H1 (cell line): ENCODE measurements around the gene FAM83G. TPM values are rescaled to one million over a fixed set of nuclear protein-coding genes. Genes with fewer than 3 reads are reported as not detected.

Source experiments
- CTCF ChIA-PET: fragments of 300-600 bp; sonication (Branson Sonifier 250); formaldehyde crosslinking; loops from one replicate; lab custom pipeline; 2021; ENCODE audit not compliant: partially characterized antibody; lab: Charles Lee
- POLR2A ChIA-PET: fragments of 300-600 bp; sonication (Branson Sonifier 250); formaldehyde crosslinking; loops from one replicate; lab custom pipeline; 2021; ENCODE audit warnings: inconsistent platforms; ENCODE audit not compliant: partially characterized antibody; lab: Charles Lee
- DNase-seq, 2 experiments: peaks; one replicate each; pipeline versions ENCODE4 v3.0.0 to v3.0.0-alpha.2; 2010 to 2022; ENCODE audit warnings: low spot score in 2 of 2, low read depth in 1 of 2, mixed read lengths in 1 of 2
- FAIRE-seq: peaks from 2 replicates; lab custom pipeline; 2011; peaks lifted over from hg19 to GRCh38; lab: Jason Lieb, UNC
- H2AFZ ChIP-seq: 2 replicates; pipeline ENCODE4 v1.8.1; 2012; ENCODE audit warnings: low read length, inconsistent platforms
- H2AK5ac ChIP-seq: 2 replicates; pipeline ENCODE4 v1.6.1; 2013; ENCODE audit warnings: low read depth, low read length
- H2BK120ac ChIP-seq: replicated peaks from 2 replicates; pipeline ENCODE3; 2013; ENCODE audit warnings: low read depth, low read length, inconsistent platforms
- H2BK12ac ChIP-seq: 2 replicates; pipeline ENCODE4 v1.6.1; 2013; ENCODE audit warnings: low read depth, low read length
- H2BK15ac ChIP-seq: 2 replicates; pipeline ENCODE4 v1.6.1; 2013; ENCODE audit warnings: low read length
- H2BK20ac ChIP-seq: 2 replicates; pipeline ENCODE4 v1.6.1; 2013; ENCODE audit warnings: low read length
- H2BK5ac ChIP-seq: 2 replicates; pipeline ENCODE4 v1.6.1; 2013; ENCODE audit warnings: low read depth, low read length
- H3K14ac ChIP-seq: 2 replicates; pipeline ENCODE4 v1.6.1; 2013; ENCODE audit warnings: inconsistent platforms; ENCODE audit not compliant: insufficient read length
- H3K18ac ChIP-seq: 2 replicates; pipeline ENCODE4 v1.6.1; 2013; ENCODE audit warnings: low read length; ENCODE audit errors: extremely low read depth
- H3K23ac ChIP-seq: 2 replicates; pipeline ENCODE4 v1.6.1; 2013; ENCODE audit warnings: inconsistent platforms; ENCODE audit not compliant: insufficient read length
- H3K23me2 ChIP-seq: 2 replicates; pipeline ENCODE4 v1.6.1; 2013; ENCODE audit warnings: low read depth, low read length
- H3K27ac ChIP-seq: 2 replicates; pipeline ENCODE4 v1.6.1; 2011; ENCODE audit warnings: low read depth, low read length, inconsistent platforms
- H3K27me3 ChIP-seq, 4 experiments: replicated peaks in 1 of 4; 1 replicate in 1 of 4; 2 replicates in 3 of 4; pipeline versions ENCODE4 v1.6.1 to v1.8.1; 2011 to 2013; ENCODE audit warnings: low read length in 3 of 4, mild to moderate bottlenecking in 3 of 4, inconsistent platforms in 2 of 4, mixed read lengths in 2 of 4, moderate library complexity in 1 of 4; ENCODE audit not compliant: control insufficient read depth in 3 of 4, insufficient read depth in 3 of 4; ENCODE audit errors: extremely low read depth in 1 of 4
- H3K36me3 ChIP-seq, 4 experiments: 2 replicates each; pipeline versions ENCODE4 v1.6.1 to v1.8.1; 2011 to 2013; ENCODE audit warnings: mild to moderate bottlenecking in 4 of 4, low read length in 3 of 4, moderate library complexity in 2 of 4, control low read depth in 1 of 4, inconsistent platforms in 1 of 4; ENCODE audit not compliant: insufficient read depth in 4 of 4, control insufficient read depth in 2 of 4
- H3K4ac ChIP-seq: replicated peaks from 2 replicates; pipeline ENCODE3; 2013; ENCODE audit warnings: low read length, low read depth, mixed read lengths, inconsistent platforms; ENCODE audit not compliant: insufficient read length
- H3K4me1 ChIP-seq, 4 experiments: replicated peaks in 1 of 4; 1 replicate in 1 of 4; 2 replicates in 3 of 4; pipeline versions ENCODE4 v1.6.1 to v1.8.1; 2011 to 2013; ENCODE audit warnings: low read length in 3 of 4, inconsistent platforms in 2 of 4, mixed read lengths in 1 of 4; ENCODE audit not compliant: insufficient read depth in 4 of 4, control insufficient read depth in 3 of 4
- H3K4me2 ChIP-seq, 2 experiments: 2 replicates each; pipeline versions ENCODE4 v1.6.1 to v1.8.1; 2011 to 2013; ENCODE audit warnings: low read depth in 2 of 2, low read length in 2 of 2, control low read depth in 1 of 2, inconsistent platforms in 1 of 2, mild to moderate bottlenecking in 1 of 2; ENCODE audit not compliant: insufficient read depth in 1 of 2
- H3K4me3 ChIP-seq, 4 experiments: fragments of 200-600, 300-600 bp in 1 of 4; sonication (generic), shearing (Covaris generic), sonication (Bioruptor Twin) in 1 of 4; 2 replicates each; pipeline versions ENCODE4 v1.5.1 to v1.8.1; 2011 to 2016; ENCODE audit warnings: low read length in 4 of 4, low read depth in 3 of 4, control low read depth in 2 of 4, inconsistent platforms in 2 of 4, mild to moderate bottlenecking in 2 of 4, mixed read lengths in 1 of 4, moderate library complexity in 1 of 4; ENCODE audit not compliant: insufficient read depth in 2 of 4; ENCODE audit errors: extremely low read depth in 1 of 4
- H3K56ac ChIP-seq: replicated peaks from 2 replicates; pipeline ENCODE3; 2013; ENCODE audit warnings: low read depth, mild to moderate bottlenecking, mixed read lengths, low read length, inconsistent platforms; ENCODE audit not compliant: insufficient read length
- H3K79me1 ChIP-seq: 2 replicates; pipeline ENCODE4 v1.6.1; 2013; ENCODE audit warnings: low read depth, low read length, control low read depth
- H3K79me2 ChIP-seq, 2 experiments: 2 replicates each; pipeline versions ENCODE4 v1.6.1 to v1.8.1; 2012 to 2013; ENCODE audit warnings: low read length in 2 of 2, mild to moderate bottlenecking in 2 of 2, inconsistent platforms in 1 of 2; ENCODE audit not compliant: insufficient read depth in 2 of 2, control insufficient read depth in 1 of 2
- H3K9ac ChIP-seq, 4 experiments: replicated peaks in 1 of 4; 1 replicate in 1 of 4; 2 replicates in 3 of 4; pipeline versions ENCODE4 v1.6.1 to v1.8.1; 2011 to 2013; ENCODE audit warnings: low read depth in 3 of 4, low read length in 3 of 4, control low read depth in 2 of 4, mild to moderate bottlenecking in 2 of 4, moderate library complexity in 2 of 4, inconsistent platforms in 1 of 4; ENCODE audit errors: extremely low read depth in 1 of 4
- H3K9me3 ChIP-seq, 2 experiments: 2 replicates each; pipeline versions ENCODE4 v1.6.1 to v1.8.1; 2012 to 2013; ENCODE audit warnings: mild to moderate bottlenecking in 2 of 2, moderate library complexity in 2 of 2, control low read depth in 1 of 2, inconsistent platforms in 1 of 2, low read depth in 1 of 2, low read length in 1 of 2, mixed read lengths in 1 of 2; ENCODE audit not compliant: insufficient read depth in 2 of 2
- H4K20me1 ChIP-seq, 2 experiments: replicated peaks in 1 of 2; 2 replicates each; pipeline versions ENCODE3 to v1.8.1; 2011 to 2013; ENCODE audit warnings: inconsistent platforms in 2 of 2, low read length in 2 of 2, mild to moderate bottlenecking in 1 of 2; ENCODE audit not compliant: insufficient read depth in 2 of 2, control insufficient read depth in 1 of 2
- H4K5ac ChIP-seq: 2 replicates; pipeline ENCODE4 v1.6.1; 2013; ENCODE audit warnings: low read length, low read depth, mixed read lengths, inconsistent platforms; ENCODE audit not compliant: insufficient read length
- H4K8ac ChIP-seq: 2 replicates; pipeline ENCODE4 v1.8.0; 2013; ENCODE audit warnings: mild to moderate bottlenecking, moderate library complexity, low read length, inconsistent platforms; ENCODE audit not compliant: insufficient read depth; ENCODE audit errors: extremely low read depth
- H4K91ac ChIP-seq: replicated peaks from 2 replicates; pipeline ENCODE3; 2013; ENCODE audit warnings: low read length, mixed read lengths, inconsistent platforms; ENCODE audit not compliant: insufficient read length
- ATF3 ChIP-seq: IDR thresholded peaks from 2 replicates; pipeline ENCODE4 v1.6.1; 2011; ENCODE audit warnings: low read depth, mild to moderate bottlenecking, low read length; ENCODE audit not compliant: insufficient read depth
- CTBP2 ChIP-seq: IDR thresholded peaks from 2 replicates; pipeline ENCODE4 v1.7.0; 2011; ENCODE audit warnings: borderline replicate concordance, mild to moderate bottlenecking, moderate library complexity, mixed read lengths, low read length; ENCODE audit not compliant: insufficient read depth, insufficient read length
- JUN ChIP-seq: IDR thresholded peaks from 2 replicates; pipeline ENCODE4 v1.6.1; 2011; ENCODE audit warnings: low read depth, mild to moderate bottlenecking, improper control_type of control experiment, low read length
- KDM4A ChIP-seq: IDR thresholded peaks from one replicate; pipeline ENCODE4 v1.7.1; 2012; ENCODE audit warnings: low read depth, mild to moderate bottlenecking, moderate library complexity, low read length, inconsistent platforms; ENCODE audit not compliant: severe bottlenecking
- KDM5A ChIP-seq: fragments of 200-600 bp; IDR thresholded peaks from 2 replicates; pipeline ENCODE4 v1.7.1; 2012; ENCODE audit warnings: mild to moderate bottlenecking, low read length, inconsistent platforms, mixed read lengths
- POU5F1 ChIP-seq: IDR thresholded peaks from 2 replicates; pipeline ENCODE4 v1.6.1; 2011; ENCODE audit warnings: low read depth, mild to moderate bottlenecking, low read length, moderate library complexity
- RNF2 ChIP-seq: fragments of 200-900, 300-1000 bp; sonication (generic); IDR thresholded peaks from 2 replicates; pipeline ENCODE4 v1.7.1; 2016; ENCODE audit warnings: borderline replicate concordance, low read depth, mild to moderate bottlenecking, antibody characterized with exemption, low read length; ENCODE audit not compliant: poor library complexity, severe bottlenecking; ENCODE audit errors: missing control alignments
- SIX5 ChIP-seq: IDR thresholded peaks from 2 replicates; pipeline ENCODE4 v1.6.1; 2011; ENCODE audit warnings: mild to moderate bottlenecking, low read depth, low read length
- YY1 ChIP-seq: IDR thresholded peaks from 2 replicates; pipeline ENCODE4 v1.6.1; 2011; ENCODE audit warnings: low read depth, mild to moderate bottlenecking, low read length
- WGBS, 2 experiments: shearing (Covaris generic) in 1 of 2; methylation state at CpG; one replicate each; pipeline versions ENCODE4 v1.1.6 to v1.1.7; 2013 to 2015; ENCODE audit warnings: low lambda C conversion rate in 2 of 2, mixed read lengths in 2 of 2, inconsistent platforms in 1 of 2, low coverage in 1 of 2, missing lambda C conversion rate in 1 of 2; ENCODE audit not compliant: insufficient replicate concordance in 2 of 2, insufficient coverage in 1 of 2, insufficient read length in 1 of 2; ENCODE audit errors: extremely low coverage in 1 of 2, missing lambda C conversion rate in 1 of 2; 5-methylcytosine and 5-hydroxymethylcytosine counted together
- polyA plus RNA-seq, 7 experiments: library from polyadenylated mRNA; depleted of rRNA in 3 of 7; stranded (reverse) in 5 of 7; unstranded in 2 of 7; fragments of >200 nt in 5 of 7; fragments of 200-250 nt in 2 of 7; gene quantifications; 1 replicate in 5 of 7; 2 replicates in 1 of 7; 4 replicates in 1 of 7; pipeline versions ENCODE4 v1.2.1 to v1.2.3, GENCODE V29; 2011 to 2013; ENCODE audit warnings: missing spikeins in 2 of 7, mixed read lengths in 2 of 7
- total RNA-seq: library from RNA; stranded (reverse); fragmentation: NEBNext Ultra II Directional; extraction: Animal tissue kit (Norgen Biotek cat#: 25700); gene quantifications from 2 replicates; pipeline ENCODE4 v1.2.1, GENCODE V29; 2021
- TF ChIP-seq, protein P1 (sequence below): IDR thresholded peaks from 2 replicates; pipeline ENCODE4 v1.6.1; 2011; ENCODE audit warnings: low read length, improper control_type of control experiment

FAM83G gene
- total and polyA plus RNA-seq, 2 of the 8 experiments (the other 6 are each of a cell fraction or from before 2014, with no cell fraction given) = 15.4 to 29.0 TPM

GRCh38 chr17:18987862-18988545 lies 16.6 kb downstream of the FAM83G start:
- no peak for FAIRE-seq
- Histone ChIP-seq H3K9me3 (no peaks in the 10 kb centered on the region), H3K4me3 (no peak overlapping the region), H3K79me1 (peaks cover 20% of the 10 kb centered on the region), H4K5ac (no peak overlapping the region), H3K18ac (no peak overlapping the region), H3K36me3 (peaks cover 0 to 18% (median 10%) of the 10 kb centered on the region in 4 experiments; a peak in 6 of 8 replicates), H2BK20ac (no peak overlapping the region), H3K56ac (no peak overlapping the region), H2BK120ac (no peak overlapping the region), H3K79me2 (peaks cover 0 to 20% of the 10 kb centered on the region in 2 experiments; a peak in 1 of 4 replicates), H3K27me3 (no peaks in the 10 kb centered on the region), H2AK5ac (no peak overlapping the region), H2BK12ac (no peak overlapping the region), H3K9ac (no peak overlapping the region), H3K27ac (no peak overlapping the region), H3K4me1 (no peaks in the 10 kb centered on the region), H3K23me2 (no peaks in the 10 kb centered on the region), H3K14ac (no peak overlapping the region), H2BK15ac (no peak overlapping the region), H2BK5ac (no peak overlapping the region; the same call in 1 of the 2 replicates), H3K23ac (no peak overlapping the region), H3K4ac (no peak overlapping the region), H3K4me2 (no peak overlapping the region), H4K8ac (no peak overlapping the region), H2AFZ (no peak overlapping the region), H4K20me1 (peaks cover 12 to 32% of the 10 kb centered on the region in 2 experiments), H4K91ac (no peak overlapping the region)
- TF ChIP-seq CTBP2 (no peak), JUN (no peak), KDM4A (no peak), YY1 (no peak), ATF3 (no peak), SIX5 (no peak), POU5F1 (no peak), RNF2 (no peak), KDM5A (no peak)
- TF ChIP-seq, protein P1, sequence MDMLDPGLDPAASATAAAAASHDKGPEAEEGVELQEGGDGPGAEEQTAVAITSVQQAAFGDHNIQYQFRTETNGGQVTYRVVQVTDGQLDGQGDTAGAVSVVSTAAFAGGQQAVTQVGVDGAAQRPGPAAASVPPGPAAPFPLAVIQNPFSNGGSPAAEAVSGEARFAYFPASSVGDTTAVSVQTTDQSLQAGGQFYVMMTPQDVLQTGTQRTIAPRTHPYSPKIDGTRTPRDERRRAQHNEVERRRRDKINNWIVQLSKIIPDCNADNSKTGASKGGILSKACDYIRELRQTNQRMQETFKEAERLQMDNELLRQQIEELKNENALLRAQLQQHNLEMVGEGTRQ = no peak
- ChIA-PET POLR2A (interaction anchor here (1.5 kb wide), 1 partner anchor 10 kb away, joined by 4 read pairs; no protein-coding TSS in a partner anchor), CTCF (interaction anchor here (0.9 to 2.5 kb wide), 3 partner anchors 13 to 27 kb away, joined by 3 to 9 read pairs (median 3); no protein-coding TSS in a partner anchor)
- no peak for DNase-seq
- 94% methylated on average over 14 of the region's 14 CpGs; no CpG with 5 or more reads in 1 of the 2 experiments for WGBS, 2 experiments
